Tibial nerve (tissue), 4 donors: ENCODE results near the gene DCAF6. TPM values are rescaled to one million over a fixed set of nuclear protein-coding genes. Genes with fewer than 3 reads are reported as not detected.

Experiments
- DNase-seq, 2 donors: peaks; one replicate each; pipeline ENCODE4 v3.0.0-alpha.2; 2019; ENCODE audit warnings: low spot score in 2 of 2
- H3K27ac ChIP-seq, 4 donors: fragments of 200-600 bp; sonication (generic) in 3 of 4; one replicate each; pipeline ENCODE4 v1.5.1; 2017 to 2019; ENCODE audit warnings: mild to moderate bottlenecking in 1 of 4
- H3K27me3 ChIP-seq, 2 donors: fragments of 200-600 bp; sonication (generic) in 1 of 2; one replicate each; pipeline versions ENCODE4 v1.5.1 to v1.6.0; 2017 to 2019
- H3K36me3 ChIP-seq, 3 donors: fragments of 200-600 bp; sonication (generic); one replicate each; pipeline ENCODE4 v1.5.1; 2018 to 2019
- H3K4me1 ChIP-seq, 4 donors: fragments of 200-600 bp; sonication (generic) in 3 of 4; one replicate each; pipeline ENCODE4 v1.5.1; 2017 to 2019
- H3K4me3 ChIP-seq, 4 donors: fragments of 200-600 bp; sonication (generic) in 3 of 4; one replicate each; pipeline ENCODE4 v1.5.1; 2017 to 2019; ENCODE audit warnings: mild to moderate bottlenecking in 1 of 4, moderate library complexity in 1 of 4
- H3K9me3 ChIP-seq, 4 donors: fragments of 200-600 bp; sonication (generic) in 3 of 4; one replicate each; pipeline ENCODE4 v1.5.1; 2017 to 2019
- CTCF ChIP-seq, 5 experiments: fragments of 200-600 bp in 3 of 5; fragments of 450-650 bp in 2 of 5; sonication (generic) in 3 of 5; IDR thresholded peaks; one replicate each; pipeline ENCODE4 v1.5.1; 2016 to 2019; ENCODE audit warnings: antibody characterized with exemption in 5 of 5, mild to moderate bottlenecking in 3 of 5, moderate library complexity in 2 of 5
- EP300 ChIP-seq, 2 donors: sonication (generic); formaldehyde crosslinking; IDR thresholded peaks; one replicate each; pipeline ENCODE4 v1.6.1; 2017; ENCODE audit warnings: antibody characterized with exemption in 2 of 2, mild to moderate bottlenecking in 1 of 2
- POLR2A ChIP-seq, 2 donors: fragments of 450-650 bp; IDR thresholded peaks; one replicate each; pipeline ENCODE4 v1.6.1; 2017; ENCODE audit warnings: antibody characterized with exemption in 2 of 2, mild to moderate bottlenecking in 2 of 2, moderate library complexity in 2 of 2
- WGBS, 2 donors: methylation state at CpG; one replicate each; pipeline ENCODE4 v1.1.5; 2018; 5-methylcytosine and 5-hydroxymethylcytosine counted together
- total RNA-seq, 4 donors: library from RNA; depleted of rRNA; stranded (reverse); fragments of >200 nt; gene quantifications; one replicate each; pipeline ENCODE4 v1.1.0, GENCODE V29; 2016

Gene DCAF6
- total RNA-seq, 4 donors from 2014 or later, result 75.7 to 118 (median 77.4) TPM

GRCh38 chr1:168005529-168005928, 69.0 kb downstream of the DCAF6 start:
- TF ChIP-seq CTCF (IDR thresholded peaks at IDR 0.05), result no peak
- TF ChIP-seq POLR2A (IDR thresholded peaks at IDR 0.05), result no peak
- TF ChIP-seq EP300 (IDR thresholded peaks at IDR 0.05), result no peak
- H3K9me3 ChIP-seq, result no peaks in the 10 kb centered on the region
- DNase-seq, result no peak
- peaks cover 0 to 36% (median 0%) of the 10 kb centered on the region in 3 donors for H3K36me3 ChIP-seq
- H3K4me1 ChIP-seq, result no peaks in the 10 kb centered on the region
- no peak overlapping the region for H3K4me3 ChIP-seq
- H3K27me3 ChIP-seq, result no peaks in the 10 kb centered on the region
- H3K27ac ChIP-seq, result no peak overlapping the region

- DNase-seq, result no peak
- TF ChIP-seq POLR2A (IDR thresholded peaks at IDR 0.05) (no peak), CTCF (IDR thresholded peaks at IDR 0.05) (no peak), EP300 (IDR thresholded peaks at IDR 0.05) (no peak)
Measured at GRCh38 chr1:168007691-168008090, 71.2 kb downstream of the DCAF6 start.

GRCh38 chr1:168008595-168008994, 72.1 kb downstream of the DCAF6 start:
- no peak overlapping the region for H3K27ac ChIP-seq
- no peak for DNase-seq
- TF ChIP-seq EP300 (IDR thresholded peaks at IDR 0.05) (no peak), POLR2A (IDR thresholded peaks at IDR 0.05) (no peak), CTCF (IDR thresholded peaks at IDR 0.05) (no peak)
- H3K9me3 ChIP-seq, result no peaks in the 10 kb centered on the region
- no peak overlapping the region for H3K4me3 ChIP-seq
- no peaks in the 10 kb centered on the region for H3K4me1 ChIP-seq
- 81 to 82% methylated on average over 5 of the region's 5 CpGs for WGBS, 2 donors
- no peaks in the 10 kb centered on the region for H3K27me3 ChIP-seq
- H3K36me3 ChIP-seq, result peaks cover 0 to 45% (median 0%) of the 10 kb centered on the region in 3 donors

More at GRCh38 chr1:168007691-168008090, 71.2 kb downstream of the DCAF6 start:
- Histone ChIP-seq H3K36me3 (peaks cover 0 to 40% (median 0%) of the 10 kb centered on the region in 3 donors), H3K4me1 (no peaks in the 10 kb centered on the region), H3K4me3 (no peak overlapping the region), H3K9me3 (no peaks in the 10 kb centered on the region), H3K27ac (no peak overlapping the region), H3K27me3 (no peaks in the 10 kb centered on the region)
- WGBS, 2 donors, result 96 to 100% methylated on average over 1 of the region's 1 CpG

GRCh38 chr1:168009322-168009721, 72.8 kb downstream of the DCAF6 start:
- Histone ChIP-seq H3K27me3 (no peaks in the 10 kb centered on the region), H3K4me3 (no peak overlapping the region), H3K36me3 (peaks cover 0 to 45% (median 0%) of the 10 kb centered on the region in 3 donors), H3K9me3 (no peaks in the 10 kb centered on the region), H3K4me1 (no peaks in the 10 kb centered on the region), H3K27ac (no peak overlapping the region)
- no peak for DNase-seq
- TF ChIP-seq EP300 (IDR thresholded peaks at IDR 0.05), result no peak

GRCh38 chr1:168019407-168019806, 82.9 kb downstream of the DCAF6 start:
- peaks cover 0 to 48% (median 0%) of the 10 kb centered on the region in 3 donors for H3K36me3 ChIP-seq
- TF ChIP-seq EP300 (IDR thresholded peaks at IDR 0.05), result no peak
- H3K4me3 ChIP-seq, result no peak overlapping the region
- DNase-seq, result no peak
- H3K4me1 ChIP-seq, result no peaks in the 10 kb centered on the region
- no peaks in the 10 kb centered on the region for H3K9me3 ChIP-seq
- no peaks in the 10 kb centered on the region for H3K27me3 ChIP-seq
- no peak overlapping the region for H3K27ac ChIP-seq
- WGBS, 2 donors, result 88 to 96% methylated on average over 1 of the region's 1 CpG

GRCh38 chr1:168031198-168031597, 94.7 kb downstream of the DCAF6 start:
- no peak overlapping the region for H3K27ac ChIP-seq
- no peak for TF ChIP-seq CTCF (IDR thresholded peaks at IDR 0.05)
- no peak for TF ChIP-seq EP300 (IDR thresholded peaks at IDR 0.05)
- no peak for TF ChIP-seq POLR2A (IDR thresholded peaks at IDR 0.05)
- 92% methylated on average over 5 of the region's 5 CpGs for WGBS, 2 donors
- no peaks in the 10 kb centered on the region for H3K27me3 ChIP-seq
- peaks cover 0 to 14% (median 0%) of the 10 kb centered on the region in 3 donors for H3K36me3 ChIP-seq
- no peak overlapping the region for H3K4me3 ChIP-seq
- H3K9me3 ChIP-seq, result no peaks in the 10 kb centered on the region
- no peak for DNase-seq
- H3K4me1 ChIP-seq, result no peaks in the 10 kb centered on the region
